Amniotic epithelial cell (primary cell): ENCODE data around the gene PIAS4.

Experiments
- DNase-seq: peaks from one replicate; pipeline ENCODE4 v3.0.0-alpha.2; 2010; ENCODE audit warnings: low read depth

Gene PIAS4

DNA sequence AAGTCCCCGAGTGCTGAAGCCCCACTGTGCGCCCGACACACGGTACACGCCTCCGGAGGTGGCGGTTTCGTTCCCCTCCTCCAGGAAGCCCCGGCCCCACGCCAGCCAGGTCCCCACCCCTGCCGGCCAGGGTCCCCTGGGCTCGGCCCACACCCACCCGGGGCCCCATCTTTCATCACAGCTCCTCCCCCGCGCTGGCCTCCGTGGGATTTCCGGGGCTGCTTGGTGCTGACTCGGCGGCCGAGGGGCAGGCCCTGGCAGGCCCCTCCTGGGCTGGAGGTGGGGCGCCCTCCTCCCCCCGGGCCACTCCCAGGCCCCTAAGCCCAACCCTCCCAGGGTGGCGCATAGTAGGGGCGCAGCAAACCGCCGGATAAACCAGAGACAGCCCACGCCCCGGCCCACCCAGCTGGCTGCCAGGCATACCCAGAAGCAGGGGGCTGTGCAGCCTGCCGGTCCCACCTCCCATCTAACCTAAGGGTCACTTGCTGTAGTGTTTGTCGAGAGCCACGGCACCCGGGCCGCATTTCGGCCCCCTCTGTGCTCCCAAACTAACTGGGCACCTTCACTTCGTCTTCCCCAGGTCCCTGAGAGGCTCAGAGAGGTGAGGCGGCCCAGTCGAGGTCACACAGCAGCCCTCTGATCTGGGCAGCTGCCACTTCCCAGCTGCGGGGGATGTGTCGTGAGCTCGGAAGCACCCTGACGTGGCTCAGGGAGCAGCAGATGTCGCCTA lies 52.5 kb downstream of the PIAS4 start:
- DNase-seq: peak; percentile 73

DNA sequence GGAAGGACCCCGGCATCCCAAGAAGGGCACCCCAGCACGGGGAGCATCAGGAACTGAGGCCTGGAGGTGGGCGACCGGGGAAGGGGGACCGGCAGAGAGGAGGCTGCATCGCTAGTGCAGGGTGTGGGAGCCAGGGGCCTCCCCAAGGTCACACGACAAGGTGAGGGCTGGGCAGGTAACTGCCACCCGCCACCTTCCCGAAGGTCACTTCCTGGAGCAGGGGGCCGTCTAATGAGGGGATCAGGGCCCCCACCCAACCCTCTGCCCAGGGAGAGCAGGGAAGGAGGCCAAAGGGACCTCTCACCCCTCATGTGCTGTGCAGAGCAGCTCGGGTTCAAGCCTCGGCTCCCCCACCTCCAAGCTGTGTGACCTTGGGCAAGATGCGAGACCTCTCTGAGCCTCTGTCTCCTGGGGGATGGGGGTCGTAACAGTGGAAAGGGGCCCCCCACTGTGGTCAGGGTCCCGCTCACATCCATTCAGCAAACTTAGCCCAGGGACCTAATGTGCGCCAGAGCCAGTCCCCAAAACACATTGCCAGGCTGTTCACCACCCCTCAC lies 53.2 kb downstream of the PIAS4 start:
- DNase-seq: no peak

DNA sequence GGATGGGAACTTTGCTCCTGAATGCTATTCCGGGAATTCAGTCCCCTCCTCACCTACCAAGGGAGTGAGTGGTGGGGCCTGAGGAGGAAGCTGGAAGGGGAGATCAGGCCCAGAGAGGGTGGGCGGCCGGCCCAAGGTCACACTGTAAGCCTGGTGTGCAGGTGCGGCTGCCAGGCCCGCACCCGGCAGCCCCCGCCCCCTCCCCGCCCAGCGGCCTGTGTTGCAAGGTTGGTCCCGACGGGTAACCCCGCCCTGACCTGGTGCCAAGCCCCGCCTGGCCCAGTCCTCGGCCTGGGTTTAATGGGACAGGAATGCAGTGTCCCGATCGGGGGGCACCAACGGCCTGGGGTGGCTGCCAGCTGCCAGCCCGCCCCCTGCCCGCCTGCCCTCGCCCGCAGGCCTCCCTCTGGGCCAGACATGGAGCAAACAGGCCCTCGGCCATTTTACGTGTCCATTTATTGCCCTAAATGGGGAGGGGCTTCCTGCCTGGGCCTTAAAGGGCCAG lies 53.7 kb downstream of the PIAS4 start:
- peak; percentile 58 for DNase-seq

DNA sequence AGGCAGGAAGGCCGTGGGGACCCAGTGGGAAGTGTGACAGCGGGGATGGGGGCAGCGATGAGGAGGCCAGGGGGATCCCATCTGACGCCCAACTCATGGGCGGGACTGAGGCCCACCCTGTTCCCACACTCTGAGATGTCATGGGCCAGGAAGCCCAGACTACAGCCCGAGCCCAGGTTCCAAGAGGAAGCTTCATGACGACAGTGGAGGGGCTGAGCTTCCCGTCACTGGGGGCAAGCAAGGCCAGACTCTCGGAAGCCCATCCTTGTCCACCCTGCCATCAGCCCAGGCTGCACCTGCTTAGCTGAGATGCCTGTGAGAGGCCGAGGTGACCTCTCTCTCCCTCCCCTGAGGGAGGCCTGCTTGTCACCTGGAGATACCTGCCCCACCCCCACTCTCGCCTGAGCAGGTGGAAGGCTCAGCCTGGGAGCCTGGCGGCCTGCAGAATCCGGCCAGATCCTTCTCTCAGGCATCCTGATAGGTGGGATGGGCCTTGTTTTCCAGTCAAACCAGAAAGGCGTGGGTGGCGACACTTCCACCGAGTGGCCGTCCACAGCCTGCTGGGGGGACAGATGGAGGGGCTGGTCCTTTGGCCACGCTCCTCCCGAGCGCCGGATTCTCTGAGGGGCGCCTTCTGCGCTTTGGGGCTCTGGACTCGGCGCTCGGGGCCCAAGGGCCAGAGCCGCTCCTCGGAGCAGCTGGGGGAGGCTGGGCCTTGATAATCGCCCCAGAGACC lies 54.3 kb downstream of the PIAS4 start:
- DNase-seq: no peak

DNA sequence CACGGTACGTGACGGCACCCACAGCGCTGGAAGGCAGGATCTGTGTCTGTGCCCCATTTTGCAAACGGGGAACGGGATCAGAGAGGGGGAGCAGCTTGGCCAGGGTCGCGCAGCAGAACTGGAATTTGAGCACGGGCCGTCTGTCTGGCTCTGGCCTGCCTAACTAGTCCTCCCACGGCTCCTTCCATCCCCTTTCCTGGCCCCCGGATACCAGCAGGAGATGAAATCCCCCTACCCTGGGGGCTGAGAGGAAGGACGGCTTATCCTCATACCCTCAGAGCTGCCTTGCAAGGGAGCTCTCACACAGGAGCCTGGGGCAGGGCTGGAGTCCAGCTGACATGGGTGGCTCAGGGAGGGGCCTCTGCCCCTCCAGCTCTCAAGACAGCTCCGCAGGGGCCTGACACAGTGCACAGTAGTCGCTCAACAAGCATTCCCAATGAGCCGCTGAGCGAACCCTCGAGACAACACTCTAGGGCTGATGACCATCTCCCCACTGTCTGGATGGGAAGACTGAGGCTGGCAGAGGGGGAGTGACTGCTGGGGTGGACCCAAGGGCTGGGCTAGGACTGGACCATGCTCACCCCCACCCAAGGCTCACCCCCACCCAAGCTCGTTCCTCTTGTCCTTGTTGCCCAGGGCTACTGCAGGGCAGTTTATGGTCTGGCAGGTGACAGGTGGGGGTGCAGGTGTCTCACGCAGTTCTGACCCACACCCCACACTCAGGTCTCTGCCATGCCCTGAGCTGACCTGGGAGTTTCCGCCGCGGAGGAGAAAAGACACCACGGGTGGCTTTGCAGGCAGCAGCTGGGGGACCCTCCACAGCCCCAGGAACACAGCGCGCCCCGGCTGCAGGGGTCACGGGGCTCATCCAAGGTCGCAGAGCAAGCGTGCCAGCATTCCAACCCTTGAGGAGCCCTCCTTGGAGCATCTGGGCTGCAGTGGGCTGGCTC lies 55.2 kb downstream of the PIAS4 start:
- no peak for DNase-seq

DNA sequence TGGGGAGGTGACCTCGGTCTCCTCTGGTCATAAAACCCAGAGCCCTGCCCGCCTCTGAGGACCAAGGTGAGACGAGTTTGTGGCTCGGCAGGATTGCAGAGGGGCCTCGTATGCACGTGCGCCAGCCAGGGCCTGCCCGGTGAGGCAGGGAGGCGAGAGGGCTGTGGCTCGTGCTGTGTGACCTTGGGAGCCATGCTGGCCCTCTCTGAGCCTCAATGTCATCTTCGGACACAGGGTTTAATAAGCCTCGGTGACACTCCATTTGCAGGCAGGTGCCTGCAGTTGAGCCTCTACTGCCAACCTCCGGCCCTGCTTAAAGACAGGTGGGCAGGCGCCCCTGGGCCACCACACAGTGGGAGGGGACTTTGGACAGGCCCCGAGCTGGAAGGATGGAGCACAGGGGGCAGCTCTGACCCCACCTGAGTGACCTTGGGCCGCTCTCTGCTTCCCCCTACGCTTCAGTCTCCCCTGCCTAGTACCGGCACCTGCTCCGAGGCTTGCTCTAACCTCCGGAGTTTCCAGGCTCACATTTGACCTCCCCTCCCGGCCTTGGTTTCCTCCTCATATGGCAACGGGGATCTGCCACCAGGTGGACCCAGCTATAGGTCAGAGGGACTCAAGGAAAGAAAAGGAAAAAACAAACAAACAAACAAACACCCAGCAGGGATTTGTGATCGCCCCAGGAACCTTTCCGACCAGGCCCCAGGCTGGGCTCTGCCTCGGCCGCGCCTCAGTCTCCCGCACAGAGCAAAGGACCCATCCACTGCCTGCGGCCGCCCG lies 56.0 kb downstream of the PIAS4 start:
- DNase-seq: no peak

DNA sequence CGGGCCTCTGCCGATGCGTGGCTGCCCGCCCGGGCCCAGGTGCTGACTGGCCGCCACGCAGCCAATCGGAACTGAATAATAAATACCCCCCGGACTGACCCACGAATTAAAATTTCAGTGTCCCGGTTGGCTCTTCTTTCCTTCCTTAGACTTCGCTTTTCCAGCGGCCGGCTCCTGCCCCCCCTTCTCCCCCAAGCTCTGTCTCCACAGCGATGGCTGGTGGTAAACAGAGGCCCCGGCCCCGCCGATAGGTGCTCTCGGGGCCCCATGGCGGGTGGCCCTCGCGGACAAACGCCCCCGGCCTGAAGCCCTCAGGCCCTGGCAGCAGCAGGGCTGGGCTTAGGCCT lies 56.6 kb downstream of the PIAS4 start:
- DNase-seq: no peak

DNA sequence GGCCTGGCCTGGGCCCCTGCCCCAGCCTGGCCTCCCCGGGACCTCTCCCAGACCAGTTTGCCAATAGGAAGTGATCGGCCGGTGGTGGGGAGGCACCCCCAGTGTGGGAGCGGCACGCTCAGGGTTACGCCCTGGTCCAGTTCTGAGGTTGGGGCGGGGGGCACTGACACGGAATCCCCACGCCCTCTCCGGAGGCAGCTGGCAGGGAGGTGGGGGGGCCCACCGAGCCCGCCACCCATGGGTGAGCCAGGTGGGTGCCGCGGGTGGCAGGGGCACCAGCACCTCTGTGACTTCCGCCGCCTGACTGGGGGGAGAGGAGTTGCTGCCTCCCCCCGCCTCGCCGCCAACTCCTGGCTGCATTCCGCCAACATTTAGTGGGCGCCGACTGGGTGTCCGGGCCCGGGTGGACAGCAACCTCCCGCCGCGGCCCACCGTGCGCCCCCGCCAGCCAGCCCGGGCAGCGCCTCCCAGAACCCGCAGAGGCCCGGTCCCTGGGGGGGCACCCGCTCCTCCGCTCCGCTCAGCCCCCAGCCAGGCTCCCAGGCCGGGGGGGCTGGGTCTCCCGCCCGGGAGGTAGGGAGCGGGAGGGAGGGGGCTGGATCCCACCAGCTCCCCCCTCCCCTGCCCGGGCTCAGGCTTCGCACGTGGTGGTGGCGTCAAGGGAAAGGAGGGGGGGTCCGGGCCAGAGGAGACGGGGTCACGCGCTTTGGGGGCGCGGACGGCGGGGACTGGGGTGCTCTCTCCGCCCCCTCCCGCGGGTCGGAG lies 57.1 kb downstream of the PIAS4 start:
- no peak for DNase-seq

DNA sequence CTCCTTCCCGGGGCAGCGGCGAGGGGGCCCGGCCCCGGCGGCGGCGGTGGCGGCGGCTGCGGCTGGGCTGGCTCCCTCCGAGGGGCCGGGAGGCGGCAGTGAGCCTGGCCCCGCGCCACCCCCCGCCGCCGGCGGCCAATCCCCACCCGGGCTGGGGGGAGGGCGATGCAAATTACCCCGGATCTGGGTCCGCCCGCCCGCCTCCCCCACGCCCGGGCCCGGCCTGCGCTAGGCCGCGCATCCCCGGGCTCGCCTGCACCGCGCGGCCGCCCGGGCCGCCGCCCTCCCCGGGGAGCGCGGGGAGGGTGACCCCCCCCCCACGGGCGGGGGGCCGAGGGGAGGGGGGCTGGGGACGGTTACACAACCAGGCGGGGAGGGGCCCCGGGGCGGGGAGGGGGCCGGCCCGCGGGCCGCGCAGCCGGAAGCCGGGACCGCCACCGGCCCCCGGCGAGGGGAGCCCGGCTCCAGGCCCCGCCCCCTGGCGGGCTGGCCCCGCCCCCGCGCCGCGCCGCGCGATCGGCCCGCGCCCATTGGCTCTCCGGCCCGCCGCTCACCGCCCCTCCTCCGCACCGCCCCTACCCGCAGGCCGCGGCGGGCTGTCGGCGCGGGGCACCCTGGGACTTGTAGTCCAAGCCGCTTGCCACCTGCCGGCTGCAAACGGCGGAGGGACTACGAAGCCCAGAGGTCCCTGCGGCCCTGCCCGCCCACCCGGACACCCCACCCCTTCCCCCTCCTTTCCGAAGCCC lies 58.1 kb downstream of the PIAS4 start:
- DNase-seq: peak; percentile 96

DNA sequence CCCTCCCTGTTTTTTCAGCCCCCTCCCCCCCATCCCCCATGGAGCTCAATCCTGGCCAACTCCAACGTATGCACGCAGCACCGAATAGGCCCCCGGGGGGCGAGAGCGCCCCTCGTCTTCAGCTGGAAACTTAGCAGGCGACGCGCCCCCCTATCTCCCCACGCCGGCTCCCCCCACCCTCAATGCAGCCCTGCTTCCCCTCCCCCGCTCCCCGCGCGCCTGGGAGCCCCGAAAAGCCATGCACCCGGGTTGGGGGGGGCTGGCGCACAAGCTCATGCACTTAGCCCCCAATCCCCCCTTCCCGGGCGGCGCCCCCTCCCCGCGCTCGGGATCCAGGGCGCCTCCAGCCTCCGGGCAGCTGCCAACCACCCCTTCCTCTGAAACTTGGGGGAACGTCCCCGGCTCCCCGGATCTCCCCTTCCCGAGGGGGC lies 58.7 kb downstream of the PIAS4 start:
- DNase-seq: no peak

DNA sequence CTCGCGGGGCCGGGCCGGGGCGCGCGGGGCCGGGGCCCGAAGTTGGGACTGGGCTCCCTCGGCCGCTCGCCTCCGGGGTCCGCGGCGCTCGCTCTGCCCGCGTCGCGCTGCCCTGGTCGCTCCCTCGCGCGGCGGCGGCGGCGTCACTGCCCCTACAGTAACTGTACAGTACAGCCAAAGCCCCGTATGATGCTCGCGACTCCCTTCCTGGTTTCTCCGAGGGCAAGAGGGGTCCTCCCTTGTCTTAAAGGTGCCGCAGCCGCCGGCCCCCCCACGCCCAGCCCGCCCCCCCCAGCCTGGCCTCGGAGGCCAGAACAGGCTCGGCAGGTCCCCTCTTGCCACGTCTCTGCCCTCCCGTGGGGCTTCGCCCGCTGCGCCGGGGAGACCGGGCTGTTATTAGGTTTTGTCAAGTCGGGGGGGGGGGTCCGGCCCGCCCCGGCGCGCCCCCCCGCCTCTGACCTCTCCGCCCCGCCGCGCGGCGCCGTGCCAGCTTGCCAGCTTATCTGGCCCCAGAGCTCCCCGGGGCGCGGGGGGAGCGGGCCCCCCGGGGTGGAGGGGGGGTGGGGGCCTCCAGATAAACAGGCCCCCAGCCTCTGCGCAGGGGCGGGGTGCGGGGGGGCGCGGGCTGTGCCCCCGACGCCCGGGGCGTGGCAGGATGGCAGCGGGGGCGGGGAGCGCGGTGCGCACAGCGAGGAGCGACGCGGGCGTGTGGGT lies 59.3 kb downstream of the PIAS4 start, which contains the start of gene ZBTB7A:
TSS of gene ZBTB7A (minus strand) at position 218 of the 714 bp plus-strand sequence. CDS start 11,667 bp downstream, outside the sequence.
- peak; percentile 71 for DNase-seq

DNA sequence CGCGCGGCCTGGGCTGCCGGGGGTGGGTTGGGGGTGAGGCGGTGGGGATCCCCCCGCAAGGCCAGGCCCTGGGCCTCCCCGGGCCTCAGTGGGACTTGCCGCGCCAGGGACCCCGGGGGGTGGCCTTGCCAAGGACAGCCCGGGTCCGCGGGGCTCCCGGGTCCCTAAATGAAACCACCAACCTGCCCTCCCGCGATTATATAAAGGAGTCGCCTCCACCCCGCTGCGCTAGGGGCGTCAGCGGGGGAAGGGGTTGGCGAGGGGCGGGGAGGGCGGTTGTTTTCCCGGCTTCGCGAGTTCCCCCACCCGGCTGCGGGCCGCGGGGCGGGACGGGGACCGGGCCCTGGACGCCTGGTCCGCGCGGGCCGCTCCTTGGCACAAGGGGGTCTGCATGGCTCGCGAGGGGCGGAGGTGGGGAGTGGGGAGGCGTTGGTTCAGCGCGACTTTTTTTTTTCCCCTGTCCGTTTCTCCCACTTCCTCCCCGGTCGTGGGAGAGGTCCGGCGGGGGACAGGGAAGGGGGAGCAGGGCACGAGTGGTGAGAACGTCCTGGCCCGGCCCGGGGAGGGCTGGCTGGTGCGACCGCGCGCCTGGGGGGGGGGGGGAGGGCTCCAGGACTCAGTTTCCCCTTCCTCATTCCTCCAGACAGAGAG lies 60.0 kb downstream of the PIAS4 start:
- DNase-seq: no peak

DNA sequence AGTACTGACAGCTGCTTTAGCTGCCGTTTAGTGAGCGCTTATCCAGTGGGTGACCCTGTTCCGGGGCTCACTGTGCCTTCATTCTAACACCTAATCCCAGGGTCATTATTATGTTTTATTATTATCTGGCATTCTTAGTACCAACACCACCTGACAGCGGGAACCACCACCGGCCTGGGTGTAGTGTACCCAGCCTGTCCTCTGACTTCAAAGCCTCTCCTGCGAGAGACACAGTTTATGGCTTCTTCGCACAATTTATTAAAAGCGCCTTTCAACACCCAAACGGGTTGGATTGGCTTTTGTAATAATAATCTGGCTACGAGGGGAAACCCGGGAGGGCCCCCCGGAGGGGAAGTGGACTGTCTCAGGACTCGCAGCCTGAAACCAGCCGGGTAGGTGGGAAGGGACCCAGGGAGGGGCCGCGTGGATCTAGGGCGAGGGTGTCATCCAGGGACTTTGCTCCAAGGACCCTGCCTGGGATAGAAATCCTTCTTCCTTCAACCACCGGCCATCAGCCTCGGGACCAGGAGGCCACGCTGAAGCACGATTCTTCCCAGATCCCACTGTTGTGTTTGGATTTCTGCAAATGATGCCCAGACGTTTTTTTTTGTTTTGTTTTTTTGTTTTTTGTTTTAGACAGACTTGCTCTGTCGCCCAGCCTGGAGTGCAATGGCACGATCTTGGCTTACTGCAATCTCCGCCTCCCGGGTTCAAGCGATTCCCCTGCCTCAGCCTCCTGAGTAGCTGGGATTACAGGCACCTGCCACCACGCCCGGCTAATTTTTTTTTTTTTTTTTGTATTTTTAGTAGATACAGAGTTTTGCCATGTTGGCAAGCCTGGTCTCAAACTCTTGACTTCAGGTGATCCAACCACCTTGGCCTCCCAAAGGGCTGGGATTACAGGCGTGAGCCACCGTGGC lies 60.8 kb downstream of the PIAS4 start:
- no peak for DNase-seq

DNA sequence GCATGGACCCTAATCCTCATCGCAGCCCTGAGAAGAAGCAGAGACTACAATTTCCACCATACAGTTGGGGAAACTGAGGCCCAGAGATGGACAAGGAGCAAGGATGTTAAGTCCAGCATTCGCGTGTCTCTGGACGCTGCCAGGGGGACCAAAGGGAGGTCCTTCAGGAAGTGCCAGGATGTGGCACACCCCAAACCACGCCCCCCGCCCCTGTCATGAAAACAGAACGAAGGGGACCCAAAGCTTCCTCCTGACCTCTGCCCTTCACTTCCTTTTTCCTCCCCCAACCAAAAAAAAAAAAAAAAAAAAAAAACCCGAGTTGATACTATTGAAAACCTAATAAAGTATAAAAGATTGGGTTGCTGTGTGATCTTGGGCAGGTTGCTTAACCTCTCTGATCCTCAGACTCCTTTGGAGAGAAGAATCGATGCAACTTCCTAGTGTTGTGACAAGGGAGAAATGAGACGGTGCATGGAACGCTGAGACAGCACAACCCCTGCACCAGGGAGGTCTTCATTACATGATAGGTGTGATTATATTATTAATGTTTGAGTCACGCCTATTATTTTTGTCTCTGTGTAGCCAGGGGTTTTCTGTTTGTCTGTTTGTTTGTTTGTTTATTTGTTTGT lies 61.9 kb downstream of the PIAS4 start:
- no peak for DNase-seq

DNA sequence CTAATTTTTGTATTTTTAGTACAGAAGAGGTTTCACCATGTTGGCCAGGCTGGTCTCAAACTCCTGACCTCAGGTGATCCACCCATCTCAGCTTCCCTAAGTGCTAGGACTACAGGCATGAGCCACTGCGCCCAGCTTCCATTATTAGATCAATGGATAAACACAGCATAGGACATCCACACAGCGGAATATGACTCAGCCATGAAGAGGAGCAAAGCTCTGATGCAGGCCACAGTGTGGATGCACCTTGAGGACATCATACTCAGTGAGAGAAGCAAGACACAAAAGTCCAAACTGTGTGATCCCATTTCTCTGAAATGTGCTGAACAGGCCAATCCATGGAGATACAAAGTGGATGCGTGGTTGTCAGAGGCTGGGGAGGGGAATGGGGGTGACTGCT lies 64.1 kb downstream of the PIAS4 start:
- DNase-seq: no peak

DNA sequence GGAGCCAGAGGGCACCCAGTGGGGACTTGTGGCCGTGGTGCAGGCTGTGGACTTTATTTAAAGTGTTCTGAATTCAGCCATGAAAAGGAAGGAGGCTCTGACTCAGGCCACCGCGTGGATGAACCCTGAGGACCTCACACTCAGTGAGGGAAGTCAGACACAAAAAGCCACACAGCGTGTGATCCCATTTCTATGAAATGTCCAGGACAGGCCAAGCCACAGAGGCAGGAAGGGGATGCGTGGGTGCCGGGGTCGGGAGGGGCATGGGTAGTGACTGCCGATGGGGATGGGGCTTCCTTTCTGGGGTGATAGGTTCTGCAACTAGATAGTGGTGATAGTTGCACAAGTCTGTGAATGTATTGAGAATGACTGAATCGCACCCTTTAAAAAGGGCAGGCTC lies 67.8 kb downstream of the PIAS4 start:
- no peak for DNase-seq

DNA sequence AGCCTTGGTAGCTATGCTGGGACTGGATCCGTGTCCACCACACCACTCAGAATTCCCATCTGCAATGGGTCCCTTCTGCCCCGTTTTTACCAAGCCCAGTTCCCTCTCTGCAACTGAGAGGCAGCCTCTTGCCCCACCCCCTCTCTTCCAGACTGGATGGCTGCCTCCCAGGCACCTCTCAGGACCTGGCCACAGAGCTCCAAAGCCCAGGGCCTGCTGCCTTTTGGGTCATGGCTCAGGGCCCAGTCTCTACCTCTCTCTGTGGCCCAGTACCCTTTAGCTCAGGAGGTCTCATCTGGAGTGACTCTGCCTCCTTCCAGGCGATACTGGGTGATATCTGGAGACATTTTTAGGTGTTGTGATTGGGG lies 69.5 kb downstream of the PIAS4 start:
- DNase-seq: no peak
